ENCODE data around the gene MTHFD2L.

DNA sequence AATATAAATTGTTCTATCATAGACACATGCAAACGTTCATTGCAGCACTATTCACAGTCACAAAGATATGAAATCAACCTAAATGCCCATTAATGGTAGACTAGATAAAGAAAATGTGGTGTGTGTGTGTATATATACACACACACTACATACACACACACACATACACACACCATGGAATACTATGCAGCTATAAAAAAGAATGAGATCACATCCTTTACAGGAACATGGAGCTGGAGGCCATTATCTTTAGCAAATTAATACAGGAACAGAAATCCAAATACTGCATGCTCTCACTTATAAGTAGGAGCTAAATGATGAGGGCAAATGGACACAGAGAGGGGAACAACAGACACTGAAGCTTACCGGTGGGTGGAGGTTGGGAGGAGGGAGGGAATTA, 65.2 kb downstream of the MTHFD2L start:
- TF ChIP-seq POLR2AphosphoS5 (IDR thresholded peaks at IDR 0.05; ENCODE audit: low read depth, low read length) (no peak), EZH2 (IDR thresholded peaks at IDR 0.05; ENCODE audit: low read depth, low read length, severe bottlenecking) (no peak), POLR2A (IDR thresholded peaks at IDR 0.05; ENCODE audit: control extremely low read depth in 1 of 2, low read depth in 2 of 2, low read length in 2 of 2) (no peak)

Data from H1 (cell line).